H1 (cell line): ENCODE measurements around the gene NFATC4. TPM values are rescaled to one million over a fixed set of nuclear protein-coding genes. Genes with fewer than 3 reads are reported as not detected.

Experiments used
- CHD1 ChIP-seq: IDR thresholded peaks from 2 replicates; pipeline ENCODE4 v1.6.1; 2012; ENCODE audit warnings: low read depth, low read length, improper control_type of control experiment
- EGR1 ChIP-seq: IDR thresholded peaks from 2 replicates; pipeline ENCODE4 v1.6.1; 2011; ENCODE audit warnings: low read depth, low read length, borderline replicate concordance
- KDM1A ChIP-seq: fragments of 200-600, 300-600 bp; sonication (generic); IDR thresholded peaks from 2 replicates; pipeline ENCODE4 v1.7.1; 2016; ENCODE audit warnings: mild to moderate bottlenecking, low read length, borderline replicate concordance
- KDM4A ChIP-seq: IDR thresholded peaks from one replicate; pipeline ENCODE4 v1.7.1; 2012; ENCODE audit warnings: low read depth, mild to moderate bottlenecking, moderate library complexity, low read length, inconsistent platforms; ENCODE audit not compliant: severe bottlenecking
- TAF7 ChIP-seq: optimal IDR thresholded peaks from 2 replicates; pipeline ENCODE3; 2011; ENCODE audit warnings: low read depth, mild to moderate bottlenecking, inconsistent platforms, low read length, moderate library complexity, borderline replicate concordance
- polyA plus RNA-seq, 7 experiments: library from polyadenylated mRNA; depleted of rRNA in 3 of 7; stranded (reverse) in 5 of 7; unstranded in 2 of 7; fragments of >200 nt in 5 of 7; fragments of 200-250 nt in 2 of 7; gene quantifications; 1 replicate in 5 of 7; 2 replicates in 1 of 7; 4 replicates in 1 of 7; pipeline versions ENCODE4 v1.2.1 to v1.2.3, GENCODE V29; 2011 to 2013; ENCODE audit warnings: missing spikeins in 2 of 7, mixed read lengths in 2 of 7
- total RNA-seq: library from RNA; stranded (reverse); fragmentation: NEBNext Ultra II Directional; extraction: Animal tissue kit (Norgen Biotek cat#: 25700); gene quantifications from 2 replicates; pipeline ENCODE4 v1.2.1, GENCODE V29; 2021
- TF ChIP-seq, protein P1 (sequence below): IDR thresholded peaks from 2 replicates; pipeline ENCODE4 v1.6.1; 2012; ENCODE audit warnings: inconsistent platforms

NFATC4 gene
- total and polyA plus RNA-seq, 2 of the 8 experiments (the other 6 are each of a cell fraction or from before 2014, with no cell fraction given) = 47.3 to 50.3 TPM

DNA sequence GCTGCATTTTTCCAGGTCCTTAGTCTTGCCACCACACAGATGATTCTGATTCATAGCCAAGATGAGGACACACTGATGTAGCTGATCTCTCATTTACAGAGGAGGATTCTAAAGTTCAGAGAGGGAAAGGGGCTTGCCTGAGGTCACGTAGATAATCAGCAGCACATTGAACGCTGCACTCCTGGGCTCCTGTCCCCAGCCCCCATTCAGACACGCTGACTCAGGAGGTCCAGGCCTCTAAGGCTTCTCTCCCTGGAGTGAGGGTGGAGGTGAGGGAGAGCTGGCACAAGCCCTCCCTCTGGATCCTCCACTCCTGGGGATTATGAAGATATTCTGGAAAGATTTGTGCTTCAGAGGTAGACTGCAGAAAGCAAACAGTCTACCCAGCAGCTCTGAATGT is 10.3 kb downstream of the NFATC4 start (continued):
- TF ChIP-seq, protein P1, sequence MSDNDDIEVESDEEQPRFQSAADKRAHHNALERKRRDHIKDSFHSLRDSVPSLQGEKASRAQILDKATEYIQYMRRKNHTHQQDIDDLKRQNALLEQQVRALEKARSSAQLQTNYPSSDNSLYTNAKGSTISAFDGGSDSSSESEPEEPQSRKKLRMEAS = no peak
- no peak for TF ChIP-seq CHD1
- TF ChIP-seq TAF7 = no peak
- TF ChIP-seq KDM4A = no peak
- no peak for TF ChIP-seq EGR1
- no peak for TF ChIP-seq KDM1A
